HG02571 (cell line): Measurements from ENCODE around the gene TCF15.
A peak's percentile ranks its signal among the peaks of the same experiment; 100 is the strongest.
"Not testable (repeated sequence)": the region's sequence is repeated elsewhere in the genome, so short reads cannot be mapped to it uniquely, and the experiment has no call there.

Experiments used
- ATAC-seq: cut with Tn5 transposase; IDR thresholded peaks from one replicate; pipeline ENCODE4 v1.9.1; 2021; ENCODE audit warnings: mild to moderate bottlenecking, moderate library complexity; ENCODE audit not compliant: unreplicated experiment

The TCF15 gene

GRCh38 chr20:584161-584970 lies 25.7 kb downstream of the TCF15 start:
- peak; percentile 49 for ATAC-seq

- no peak for ATAC-seq
Measured at GRCh38 chr20:582204-582603, 27.9 kb downstream of the TCF15 start.

GRCh38 chr20:578940-579690 lies 31.0 kb downstream of the TCF15 start:
- ATAC-seq = not testable (repeated sequence)

- no peak for ATAC-seq
Measured at GRCh38 chr20:577167-577791, 32.8 kb downstream of the TCF15 start.

- no peak for ATAC-seq
Measured at GRCh38 chr20:576156-576555, 34.0 kb downstream of the TCF15 start.

- ATAC-seq = no peak
Measured at GRCh38 chr20:575230-575629, 34.9 kb downstream of the TCF15 start.

- ATAC-seq = no peak
Measured at GRCh38 chr20:574297-574942, 35.7 kb downstream of the TCF15 start.

- no peak for ATAC-seq
Measured at GRCh38 chr20:573414-574296, 36.5 kb downstream of the TCF15 start.

GRCh38 chr20:572727-573126 lies 37.4 kb downstream of the TCF15 start:
- no peak for ATAC-seq

- no peak for ATAC-seq
Measured at GRCh38 chr20:571754-572441, 38.2 kb downstream of the TCF15 start.

- no peak for ATAC-seq
Measured at GRCh38 chr20:568673-569415, 41.3 kb downstream of the TCF15 start.

- ATAC-seq = no peak
Measured at GRCh38 chr20:568097-568652, 41.9 kb downstream of the TCF15 start.

- no peak for ATAC-seq
Measured at GRCh38 chr20:564192-564591, 45.9 kb downstream of the TCF15 start.

- no peak for ATAC-seq
Measured at GRCh38 chr20:563187-563586, 46.9 kb downstream of the TCF15 start.

GRCh38 chr20:562232-562897 lies 47.7 kb downstream of the TCF15 start:
- ATAC-seq = no peak

- no peak for ATAC-seq
Measured at GRCh38 chr20:561437-562231, 48.5 kb downstream of the TCF15 start.

- ATAC-seq = no peak
Measured at GRCh38 chr20:560680-561079, 49.4 kb downstream of the TCF15 start.
